ENCODE results near the gene GFRA1.

The GFRA1 gene

GRCh38 chr10:116014326-116014725 is 258.7 kb downstream of the GFRA1 start:
- in situ Hi-C loops (cut with MboI; ENCODE audit: low sequenced_read_pairs, unreplicated experiment) = no loop called here
- TF ChIP-seq CTCF (IDR thresholded peaks at IDR 0.05; ENCODE audit: borderline replicate concordance, control extremely low read depth, extremely low read depth, insufficient read depth, missing control alignments) = no peak
- no peak for DNase-seq (ENCODE audit: low spot score)

- no peak for DNase-seq (ENCODE audit: low spot score)
- no peak for TF ChIP-seq CTCF (IDR thresholded peaks at IDR 0.05; ENCODE audit: borderline replicate concordance, control extremely low read depth, extremely low read depth, insufficient read depth, missing control alignments)
- in situ Hi-C loops (cut with MboI; ENCODE audit: low sequenced_read_pairs, unreplicated experiment) = no loop called here
These were observed 261.1 kb downstream of the GFRA1 start for GRCh38 chr10:116011929-116012328.

- DNase-seq (ENCODE audit: low spot score) = no peak
- no peak for TF ChIP-seq CTCF (IDR thresholded peaks at IDR 0.05; ENCODE audit: borderline replicate concordance, control extremely low read depth, extremely low read depth, insufficient read depth, missing control alignments)
- in situ Hi-C loops (cut with MboI; ENCODE audit: low sequenced_read_pairs, unreplicated experiment) = no loop called here
These were observed 265.6 kb downstream of the GFRA1 start for GRCh38 chr10:116007256-116007891.

All from GM13976 (cell line).